K562 (cell line): ENCODE measurements around the gene COPA. TPM values are rescaled to one million over a fixed set of nuclear protein-coding genes. Genes with fewer than 3 reads are reported as not detected.

ENCODE experiments used
- ARID2 ChIP-seq: fragments of 450-650 bp; IDR thresholded peaks from 2 replicates; pipeline ENCODE4 v1.6.1; 2017; ENCODE audit warnings: antibody characterized with exemption, mild to moderate bottlenecking
- CBX3 ChIP-seq, 2 experiments: IDR thresholded peaks; 1 replicate in 1 of 2; 2 replicates in 1 of 2; pipeline ENCODE4 v1.6.1; 2012; ENCODE audit warnings: inconsistent platforms in 2 of 2, low read length in 2 of 2, borderline replicate concordance in 1 of 2, control low read depth in 1 of 2
- CC2D1A ChIP-seq: fragments of 450-650 bp; IDR thresholded peaks from 2 replicates; pipeline ENCODE4 v1.6.1; 2017; ENCODE audit warnings: mild to moderate bottlenecking
- CXXC5 ChIP-seq: fragments of 250-450 bp; sonication (Bioruptor Pico); IDR thresholded peaks from 2 replicates; pipeline ENCODE4 v1.8.0; 2022; ENCODE audit warnings: inconsistent platforms, mild to moderate bottlenecking, moderate library complexity
- L3MBTL2 ChIP-seq: fragments of 450-650 bp; IDR thresholded peaks from 2 replicates; pipeline ENCODE4 v1.6.1; 2016; ENCODE audit warnings: mild to moderate bottlenecking, moderate library complexity
- MYNN ChIP-seq, 2 experiments: sonication (generic); formaldehyde crosslinking in 1 of 2; IDR thresholded peaks; 2 replicates each; pipeline versions ENCODE4 v1.5.0 to v1.6.1; 2016 to 2020; ENCODE audit warnings: antibody characterized with exemption in 1 of 2, missing genetic modification reagents in 1 of 2
- NCOA4 ChIP-seq: fragments of 450-650 bp; IDR thresholded peaks from 2 replicates; pipeline ENCODE4 v1.6.1; 2018; ENCODE audit warnings: mild to moderate bottlenecking; ENCODE audit not compliant: partially characterized antibody
- PKNOX1 ChIP-seq: fragments of 450-650 bp; IDR thresholded peaks from 2 replicates; pipeline ENCODE4 v1.6.1; 2016
- PREB ChIP-seq: sonication (generic); formaldehyde crosslinking; IDR thresholded peaks from 2 replicates; pipeline ENCODE4 v1.8.1; 2023; ENCODE audit warnings: mild to moderate bottlenecking, missing genetic modification reagents
- REST ChIP-seq, 2 experiments: fragments of 450-650 bp; formaldehyde crosslinking in 1 of 2; IDR thresholded peaks; 2 replicates each; pipeline versions ENCODE4 v1.4.0 to v1.6.1; 2014 to 2020; ENCODE audit warnings: mild to moderate bottlenecking in 2 of 2, borderline replicate concordance in 1 of 2, low read depth in 1 of 2
- SIN3A ChIP-seq, 2 experiments: fragments of 150-350 bp in 1 of 2; IDR thresholded peaks; 2 replicates each; pipeline ENCODE4 v1.6.1; 2011 to 2016; ENCODE audit warnings: borderline replicate concordance in 2 of 2, low read depth in 2 of 2, low read length in 2 of 2, mild to moderate bottlenecking in 2 of 2, moderate library complexity in 2 of 2; ENCODE audit not compliant: control insufficient read depth in 1 of 2
- SPI1 ChIP-seq: IDR thresholded peaks from 2 replicates; pipeline ENCODE4 v1.6.1; 2011; ENCODE audit warnings: low read depth, low read length, control low read depth, borderline replicate concordance
- TBP ChIP-seq: optimal IDR thresholded peaks from 2 replicates; pipeline ENCODE3; 2011; ENCODE audit warnings: low read depth, low read length, improper control_type of control experiment
- YY1 ChIP-seq, 3 experiments: IDR thresholded peaks; 2 replicates each; pipeline ENCODE4 v1.6.1; 2011; ENCODE audit warnings: low read length in 2 of 3, mild to moderate bottlenecking in 2 of 3, moderate library complexity in 2 of 3, borderline replicate concordance in 1 of 3, control low read depth in 1 of 3, low read depth in 1 of 3; ENCODE audit not compliant: insufficient read depth in 3 of 3, insufficient replicate concordance in 2 of 3, control insufficient read depth in 1 of 3, insufficient read length in 1 of 3; ENCODE audit errors: extremely low read depth in 1 of 3
- ZFP36 ChIP-seq: fragments of 150-350 bp; IDR thresholded peaks from 2 replicates; pipeline ENCODE4 v1.6.1; 2018; ENCODE audit warnings: low read length, low read depth; ENCODE audit not compliant: partially characterized antibody
- polyA plus RNA-seq, 8 experiments: library from polyadenylated mRNA; depleted of rRNA in 4 of 8; stranded (reverse) in 5 of 8; unstranded in 3 of 8; fragments of >200 nt; fragmentation: Nextera tagmentation in 2 of 8; fragmentation: Illumina TruSeq in 1 of 8; extraction: Ambion mirVana in 2 of 8; extraction: Trizol in 1 of 8; gene quantifications; 2 replicates each; pipeline versions ENCODE4 v1.2.1 to v1.2.3, GENCODE V29; 2011 to 2014; ENCODE audit warnings: inconsistent platforms in 1 of 8, missing spikeins in 1 of 8
- total RNA-seq, 7 experiments: library from RNA; depleted of rRNA in 6 of 7; stranded (reverse); fragments of >200 nt in 6 of 7; fragmentation: Illumina TruSeq in 2 of 7; extraction: Trizol in 2 of 7; gene quantifications; 2 replicates each; pipeline versions ENCODE4 v1.2.1 to v1.2.3, GENCODE V29; 2011 to 2021; ENCODE audit warnings: low replicate concordance in 1 of 7

The COPA gene
- total and polyA plus RNA-seq, 9 of the 15 experiments (the other 6 are each of a cell fraction or from before 2014, with no cell fraction given) = 49.8 to 222 (median 110) TPM

GRCh38 chr1:160376525-160377131 is 33.6 kb upstream of the COPA start (continued):
- TF ChIP-seq ARID2 (peak; percentile 92), NCOA4 (no peak), CBX3 (IDR thresholded peaks at IDR 0.05; ENCODE audit: borderline replicate concordance in 1 of 2, low read length in 2 of 2) (0 out of 3 replicates have a peak, but pooled peaks of 1 of the 2 experiments have one; percentile 11), REST (IDR thresholded peaks at IDR 0.05; ENCODE audit: borderline replicate concordance) (peak; percentile 90), REST (CRISPR knock-in tag; IDR thresholded peaks at IDR 0.05; ENCODE audit: low read depth) (no peak), PKNOX1 (peak; percentile 50), SIN3A (IDR thresholded peaks at IDR 0.05; ENCODE audit: borderline replicate concordance in 2 of 2, control insufficient read depth in 1 of 2, low read depth in 2 of 2, low read length in 2 of 2) (no peak), PREB (CRISPR knock-in tag) (0 out of 2 replicates have a peak, but pooled peaks have one; percentile 71), CXXC5 (CRISPR knock-in tag) (0 out of 2 replicates have a peak, but pooled peaks have one; percentile 1), L3MBTL2 (0 out of 2 replicates have a peak, but pooled peaks have one; percentile 6), CC2D1A (peak; percentile 72; the same call in 1 of the 2 replicates), MYNN (IDR thresholded peaks at IDR 0.05) (0 out of 2 replicates have a peak, but pooled peaks have one; percentile 16), MYNN (CRISPR knock-in tag; IDR thresholded peaks at IDR 0.05) (no peak), ZFP36 (no peak), SPI1 (0 out of 2 replicates have a peak, but pooled peaks have one; percentile 34), TBP (peak; percentile 11), YY1 (IDR thresholded peaks at IDR 0.05; ENCODE audit: borderline replicate concordance in 1 of 3, control insufficient read depth in 1 of 3, extremely low read depth in 1 of 3, insufficient read depth in 3 of 3, insufficient read length in 1 of 3, insufficient replicate concordance in 2 of 3, low read depth in 1 of 3, low read length in 2 of 3) (peak in 1 of 3 experiments; percentile 68)
